GM12878 (cell line): ENCODE measurements around the gene BEGAIN. TPM values are rescaled to one million over a fixed set of nuclear protein-coding genes. Genes with fewer than 3 reads are reported as not detected.

Experiments
- ATAC-seq: fragments of 200-7000 bp; cut with Tn5 transposase; 3 replicates; pipeline ENCODE4 v1.9.1; 2020; ENCODE audit warnings: mild to moderate bottlenecking, moderate library complexity
- BruUV-seq: library from RNA; stranded (reverse); fragments of 400-500 nt; replicated peaks from 2 replicates; lab custom pipeline; 2021; lab: Mats Ljungman, UMichigan
- CTCF ChIA-PET: fragments of 300-600 bp; sonication (Branson Sonifier 250); formaldehyde crosslinking; extraction: SDS; loops from one replicate; lab custom pipeline; 2021; ENCODE audit warnings: inconsistent platforms; lab: Yijun Ruan, JAX
- POLR2A ChIA-PET: fragments of 350-600 bp; formaldehyde crosslinking; extraction: SDS; loops from one replicate; lab custom pipeline; 2021; ENCODE audit warnings: inconsistent platforms; lab: Charles Lee
- RAD21 ChIA-PET: fragments of 300-600 bp; sonication (Branson Sonifier 250); formaldehyde crosslinking; loops from one replicate; lab custom pipeline; 2023; ENCODE audit warnings: antibody characterized with exemption; ENCODE audit not compliant: unreplicated experiment; lab: Charles Lee
- SMC1A ChIA-PET: fragments of 300-600 bp; sonication (Branson Sonifier 250); formaldehyde crosslinking; loops from one replicate; lab custom pipeline; 2023; ENCODE audit not compliant: unreplicated experiment, uncharacterized antibody; lab: Charles Lee
- DNase-seq: peaks from one replicate; pipeline ENCODE4 v3.0.0-alpha.2; 2011; ENCODE audit warnings: low read depth, low spot score
- FAIRE-seq: peaks from 3 replicates; lab custom pipeline; 2011; peaks lifted over from hg19 to GRCh38; lab: Jason Lieb, UNC
- H2AFZ ChIP-seq: 2 replicates; pipeline ENCODE4 v1.6.0; 2011; ENCODE audit warnings: low read depth, low read length, control low read depth; ENCODE audit not compliant: control insufficient read depth
- H3K27ac ChIP-seq: 2 replicates; pipeline ENCODE4 v1.5.1; 2011; ENCODE audit warnings: control low read depth; ENCODE audit not compliant: control insufficient read depth, insufficient read depth
- H3K27me3 ChIP-seq, 2 experiments: replicated peaks in 1 of 2; 2 replicates each; pipeline versions ENCODE4 v1.6.0 to v1.6.1; 2011; ENCODE audit warnings: low read length in 1 of 2; ENCODE audit not compliant: control insufficient read depth in 2 of 2, insufficient read depth in 2 of 2
- H3K36me3 ChIP-seq, 2 experiments: 2 replicates each; pipeline ENCODE4 v1.5.1; 2011; ENCODE audit warnings: low read length in 1 of 2; ENCODE audit not compliant: control insufficient read depth in 2 of 2, insufficient read depth in 2 of 2
- H3K4me1 ChIP-seq: 2 replicates; pipeline ENCODE4 v1.6.1; 2011; ENCODE audit warnings: mild to moderate bottlenecking, low read length, moderate library complexity, mixed read lengths; ENCODE audit not compliant: control insufficient read depth, insufficient read depth
- H3K4me2 ChIP-seq: 2 replicates; pipeline ENCODE4 v1.6.0; 2011; ENCODE audit warnings: control low read depth; ENCODE audit not compliant: control insufficient read depth, insufficient read depth
- H3K4me3 ChIP-seq: fragments of 200-600 bp; sonication (generic); 2 replicates; pipeline ENCODE4 v1.5.1; 2016
- H3K79me2 ChIP-seq: 2 replicates; pipeline ENCODE4 v1.6.0; 2011; ENCODE audit warnings: low read length; ENCODE audit not compliant: control insufficient read depth, insufficient read depth
- H3K9ac ChIP-seq: 2 replicates; pipeline ENCODE4 v1.8.0; 2011; ENCODE audit warnings: low read length, control low read depth, mixed read lengths; ENCODE audit not compliant: control insufficient read depth, insufficient read depth
- H3K9me3 ChIP-seq: replicated peaks from 3 replicates; pipeline ENCODE4 v1.5.1; 2011; ENCODE audit warnings: mild to moderate bottlenecking, low read length; ENCODE audit not compliant: control insufficient read depth, insufficient read depth
- H4K20me1 ChIP-seq: 2 replicates; pipeline ENCODE4 v1.6.0; 2011; ENCODE audit not compliant: control insufficient read depth, insufficient read depth
- CREB1 ChIP-seq: IDR thresholded peaks from 2 replicates; pipeline ENCODE4 v1.6.1; 2012; ENCODE audit warnings: low read depth, mild to moderate bottlenecking, inconsistent platforms
- HSF1 ChIP-seq: fragments of 150-350 bp; IDR thresholded peaks from 2 replicates; pipeline ENCODE4 v1.6.1; 2014; ENCODE audit warnings: mild to moderate bottlenecking, low read depth, low read length
- RB1 ChIP-seq: fragments of 450-650 bp; formaldehyde crosslinking; IDR thresholded peaks from 2 replicates; pipeline ENCODE4 v1.6.1; 2017; ENCODE audit warnings: mild to moderate bottlenecking, borderline replicate concordance
- ZBTB11 ChIP-seq: fragments of 450-650 bp; formaldehyde crosslinking; IDR thresholded peaks from 2 replicates; pipeline ENCODE4 v1.5.0; 2022; ENCODE audit warnings: mild to moderate bottlenecking, missing genetic modification characterization
- WGBS: methylation state at CpG from one replicate; pipeline ENCODE4 v1.1.6; 2016; ENCODE audit warnings: low lambda C conversion rate; ENCODE audit not compliant: insufficient replicate concordance, insufficient coverage; ENCODE audit errors: missing lambda C conversion rate; 5-methylcytosine and 5-hydroxymethylcytosine counted together
- in situ Hi-C: fragments of 300-500 bp; cut with MboI; formaldehyde crosslinking; loops from 9 replicates; pipeline ENCODE4 v1.14.3; 2018; ENCODE audit warnings: mixed read lengths
- intact Hi-C: fragments of 100-400 bp; cut with micrococcal nuclease; formaldehyde crosslinking; loops from one replicate; pipeline ENCODE4 v1.14.2; 2022; ENCODE audit not compliant: unreplicated experiment
- polyA plus RNA-seq, 11 experiments: library from polyadenylated mRNA; depleted of rRNA in 4 of 11; unstranded in 6 of 11; stranded (reverse) in 5 of 11; fragments of >200 nt; fragmentation: Nextera tagmentation in 4 of 11; fragmentation: Illumina TruSeq in 1 of 11; extraction: Ambion mirVana in 4 of 11; extraction: Trizol in 1 of 11; gene quantifications; 1 replicate in 1 of 11; 2 replicates in 10 of 11; pipeline versions ENCODE4 v1.2.1 to v1.2.3, GENCODE V29; 2011 to 2016; ENCODE audit warnings: inconsistent platforms in 2 of 11, missing spikeins in 2 of 11, low read depth in 1 of 11
- total RNA-seq, 4 experiments: library from RNA; depleted of rRNA in 3 of 4; stranded (reverse); fragments of >200 nt in 3 of 4; fragmentation: Illumina TruSeq in 1 of 4; extraction: Trizol in 1 of 4; gene quantifications; 2 replicates each; pipeline versions ENCODE4 v1.2.1 to v1.2.3, GENCODE V29; 2013 to 2021

BEGAIN gene
- total and polyA plus RNA-seq, 10 of the 15 experiments (the other 5 are each of a cell fraction or from before 2014, with no cell fraction given): 0.01 to 0.31 (median 0.06) TPM; not detected in 5

GRCh38 chr14:100554696-100555320 is 32.4 kb downstream of the BEGAIN start:
- SMC1A ChIA-PET: no interaction called here
- ATAC-seq (no peak), DNase-seq (no peak), FAIRE-seq (no peak)
- Histone ChIP-seq H4K20me1 (no peaks in the 10 kb centered on the region), H3K27me3 (no peaks in the 10 kb centered on the region), H2AFZ (no peak overlapping the region), H3K4me3 (no peak overlapping the region), H3K9me3 (no peaks in the 10 kb centered on the region), H3K4me1 (no peaks in the 10 kb centered on the region), H3K79me2 (no peaks in the 10 kb centered on the region), H3K36me3 (no peaks in the 10 kb centered on the region), H3K9ac (no peak overlapping the region), H3K4me2 (no peak overlapping the region), H3K27ac (no peak overlapping the region)
- TF ChIP-seq CREB1 (no peak), HSF1 (no peak), RB1 (no peak), ZBTB11 (CRISPR knock-in tag) (no peak)
- intact Hi-C loops (no loop called here), in situ Hi-C loops (no loop called here)
- BruUV-seq: no TSS peak
- RAD21 ChIA-PET: no interaction called here
- WGBS: 40% methylated on average over 15 of the region's 17 CpGs
- CTCF ChIA-PET: no interaction called here
- POLR2A ChIA-PET: no interaction called here
